Amniotic epithelial cell (primary cell): Measurements from ENCODE around the gene ACBD4.
"Not testable (repeated sequence)": the region's sequence is repeated elsewhere in the genome, so short reads cannot be mapped to it uniquely, and the experiment has no call there.

Experiments used
- DNase-seq: peaks from one replicate; pipeline ENCODE4 v3.0.0-alpha.2; 2010; ENCODE audit warnings: low read depth

Gene ACBD4

GRCh38 chr17:45119964-45120363, 15.5 kb upstream of the ACBD4 start:
- no peak for DNase-seq

GRCh38 chr17:45120558-45120957, 14.9 kb upstream of the ACBD4 start:
- no peak for DNase-seq

- no peak for DNase-seq
Measured at GRCh38 chr17:45121055-45121454, 14.4 kb upstream of the ACBD4 start.

GRCh38 chr17:45123076-45123770, 12.3 kb upstream of the ACBD4 start:
- DNase-seq = no peak

- peak; percentile 89 for DNase-seq
Measured at GRCh38 chr17:45123930-45124796, 11.3 kb upstream of the ACBD4 start.

- DNase-seq = not testable (repeated sequence)
Measured at GRCh38 chr17:45124797-45125122, 10.7 kb upstream of the ACBD4 start.

GRCh38 chr17:45125509-45125908, 10.0 kb upstream of the ACBD4 start:
- no peak for DNase-seq

- no peak for DNase-seq
Measured at GRCh38 chr17:45127207-45127547, 8.3 kb upstream of the ACBD4 start.

GRCh38 chr17:45127548-45128300, 7.8 kb upstream of the ACBD4 start:
- peak; percentile 39 for DNase-seq

- DNase-seq = no peak
Measured at GRCh38 chr17:45128331-45128730, 7.2 kb upstream of the ACBD4 start.

- no peak for DNase-seq
Measured at GRCh38 chr17:45128989-45129388, 6.5 kb upstream of the ACBD4 start.

GRCh38 chr17:45129426-45129939, 6.0 kb upstream of the ACBD4 start:
- peak; percentile 85 for DNase-seq

GRCh38 chr17:45129940-45130680, 5.4 kb upstream of the ACBD4 start:
- DNase-seq = no peak

- DNase-seq = no peak
Measured at GRCh38 chr17:45130681-45131615, 4.5 kb upstream of the ACBD4 start.

GRCh38 chr17:45131616-45132319, 3.7 kb upstream of the ACBD4 start:
- DNase-seq = no peak

GRCh38 chr17:45132320-45132571, 3.2 kb upstream of the ACBD4 start, which contains the start of gene PLCD3:
TSS of gene PLCD3 (minus strand) at chr17:45132515. CDS start at chr17:45132410, 105 bp downstream.
- no peak for DNase-seq

- peak; percentile 68 for DNase-seq
Measured at GRCh38 chr17:45132572-45133463, 2.7 kb upstream of the ACBD4 start.

- DNase-seq = no peak
Measured at GRCh38 chr17:45135978-45136791, 698 bp downstream of the ACBD4 start.
